ENCODE data around the gene IPO7. TPM values are rescaled to one million over a fixed set of nuclear protein-coding genes. Genes with fewer than 3 reads are reported as not detected.
"Not testable (repeated sequence)": the region's sequence is repeated elsewhere in the genome, so short reads cannot be mapped to it uniquely, and the experiment has no call there.

The IPO7 gene
- total RNA-seq, 2 donors from 2014 or later: 80.8 to 103 TPM

- intact Hi-C loops (cut with DNase I): no loop called here
- DNase-seq: no peak
- TF ChIP-seq, protein P1, sequence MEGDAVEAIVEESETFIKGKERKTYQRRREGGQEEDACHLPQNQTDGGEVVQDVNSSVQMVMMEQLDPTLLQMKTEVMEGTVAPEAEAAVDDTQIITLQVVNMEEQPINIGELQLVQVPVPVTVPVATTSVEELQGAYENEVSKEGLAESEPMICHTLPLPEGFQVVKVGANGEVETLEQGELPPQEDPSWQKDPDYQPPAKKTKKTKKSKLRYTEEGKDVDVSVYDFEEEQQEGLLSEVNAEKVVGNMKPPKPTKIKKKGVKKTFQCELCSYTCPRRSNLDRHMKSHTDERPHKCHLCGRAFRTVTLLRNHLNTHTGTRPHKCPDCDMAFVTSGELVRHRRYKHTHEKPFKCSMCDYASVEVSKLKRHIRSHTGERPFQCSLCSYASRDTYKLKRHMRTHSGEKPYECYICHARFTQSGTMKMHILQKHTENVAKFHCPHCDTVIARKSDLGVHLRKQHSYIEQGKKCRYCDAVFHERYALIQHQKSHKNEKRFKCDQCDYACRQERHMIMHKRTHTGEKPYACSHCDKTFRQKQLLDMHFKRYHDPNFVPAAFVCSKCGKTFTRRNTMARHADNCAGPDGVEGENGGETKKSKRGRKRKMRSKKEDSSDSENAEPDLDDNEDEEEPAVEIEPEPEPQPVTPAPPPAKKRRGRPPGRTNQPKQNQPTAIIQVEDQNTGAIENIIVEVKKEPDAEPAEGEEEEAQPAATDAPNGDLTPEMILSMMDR (IDR thresholded peaks at IDR 0.05): no peak
- H3K36me3 ChIP-seq: no peaks in the 10 kb centered on the region
- H3K9ac ChIP-seq (ENCODE audit: low read depth in 2 of 2, low read length in 2 of 2): no peak overlapping the region
- no peaks in the 10 kb centered on the region for H3K4me1 ChIP-seq
- H3K27me3 ChIP-seq: no peaks in the 10 kb centered on the region
- no peak overlapping the region for H3K27ac ChIP-seq
- H3K4me3 ChIP-seq: no peak overlapping the region
- no peaks in the 10 kb centered on the region for H3K9me3 ChIP-seq
Measured at GRCh38 chr11:9399466-9399865, 15.0 kb downstream of the IPO7 start.

GRCh38 chr11:9401884-9402283 is 17.4 kb downstream of the IPO7 start:
- H3K36me3 ChIP-seq; H3K27ac ChIP-seq; H3K9me3 ChIP-seq; intact Hi-C loops (cut with DNase I); H3K4me1 ChIP-seq; H3K4me3 ChIP-seq; H3K9ac ChIP-seq (ENCODE audit: low read depth in 2 of 2, low read length in 2 of 2); DNase-seq; H3K27me3 ChIP-seq: not testable (repeated sequence)

DNA sequence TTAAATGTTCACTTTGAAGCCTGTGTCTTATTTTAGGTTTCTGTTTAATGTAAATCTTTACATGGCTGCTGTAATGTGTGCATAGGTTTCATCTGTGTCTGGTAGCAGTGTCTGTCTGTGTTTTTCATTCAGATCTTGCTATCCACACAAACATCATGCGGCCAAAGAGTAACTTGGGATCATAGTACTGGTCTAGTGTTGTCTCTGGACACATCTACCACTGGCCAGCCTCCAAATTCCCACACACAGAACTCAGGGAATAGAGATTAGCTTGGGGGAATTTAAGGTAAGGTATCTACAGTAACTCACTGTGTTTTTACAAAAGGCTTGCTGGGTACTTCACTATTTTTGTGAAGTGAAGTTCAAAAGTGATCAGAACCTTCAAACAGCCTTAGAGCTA is 44.3 kb downstream of the IPO7 start:
- Histone ChIP-seq H3K36me3 (peaks cover 17% of the 10 kb centered on the region), H3K4me1 (no peaks in the 10 kb centered on the region), H3K27ac (no peak overlapping the region), H3K9me3 (no peaks in the 10 kb centered on the region), H3K9ac (ENCODE audit: low read depth in 2 of 2, low read length in 2 of 2) (no peak overlapping the region), H3K4me3 (no peak overlapping the region), H3K27me3 (no peaks in the 10 kb centered on the region)
- TF ChIP-seq, protein P1 (IDR thresholded peaks at IDR 0.05): no peak
- intact Hi-C loops (cut with DNase I): no loop called here
- DNase-seq: no peak

DNA sequence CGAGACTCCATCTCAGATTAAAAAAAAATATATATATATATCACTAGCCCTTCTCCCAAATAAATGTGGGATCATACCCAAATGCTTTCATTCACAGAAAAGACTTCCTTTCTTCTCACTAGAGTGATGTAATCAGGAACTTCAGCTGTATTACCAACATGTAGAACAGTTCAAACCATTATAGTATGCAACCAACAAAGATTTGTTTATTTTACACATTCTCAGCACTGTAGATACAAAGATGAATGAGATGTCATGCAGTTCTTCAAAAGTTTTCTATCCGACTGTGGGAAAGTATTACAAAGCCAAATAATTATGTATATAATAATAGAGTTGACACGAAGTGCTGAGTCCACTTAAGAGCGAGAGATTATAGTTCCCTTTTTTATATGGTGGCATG is 54.2 kb downstream of the IPO7 start:
- DNase-seq: no peak
- TF ChIP-seq, protein P1 (IDR thresholded peaks at IDR 0.05): no peak
- intact Hi-C loops (cut with DNase I): loop anchor here (10.0 kb wide), 1 partner anchor 56 kb away; no protein-coding TSS in a partner anchor
- peaks cover 8% of the 10 kb centered on the region for H3K36me3 ChIP-seq
- H3K27me3 ChIP-seq: no peaks in the 10 kb centered on the region
- H3K4me1 ChIP-seq: no peaks in the 10 kb centered on the region
- H3K27ac ChIP-seq: no peak overlapping the region
- H3K4me3 ChIP-seq: no peak overlapping the region
- no peaks in the 10 kb centered on the region for H3K9me3 ChIP-seq
- H3K9ac ChIP-seq (ENCODE audit: low read depth in 2 of 2, low read length in 2 of 2): no peak overlapping the region

DNA sequence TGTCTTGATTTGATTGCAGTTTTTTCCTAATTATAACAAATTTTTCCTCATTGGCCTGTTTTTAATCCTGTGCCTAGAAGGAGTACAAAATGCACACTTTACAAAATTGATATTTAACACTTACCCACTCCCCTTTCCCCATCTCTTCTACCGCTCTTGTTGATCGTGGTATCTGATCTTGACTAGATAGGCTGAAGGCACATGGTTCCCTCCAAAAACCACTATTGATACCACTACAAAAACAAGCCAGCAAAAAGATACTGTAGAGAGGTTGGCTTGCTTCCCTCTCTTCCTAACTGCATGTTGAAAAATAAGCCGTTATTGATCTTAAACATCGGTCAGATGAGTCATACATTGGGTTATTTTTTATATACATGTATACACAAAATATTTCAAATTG is 61.8 kb downstream of the IPO7 start:
- Histone ChIP-seq H3K27ac (no peak overlapping the region), H3K9me3 (no peaks in the 10 kb centered on the region), H3K9ac (ENCODE audit: low read depth in 2 of 2, low read length in 2 of 2) (no peak overlapping the region), H3K27me3 (no peaks in the 10 kb centered on the region), H3K4me3 (no peak overlapping the region), H3K4me1 (no peaks in the 10 kb centered on the region), H3K36me3 (peaks cover 8% of the 10 kb centered on the region)
- DNase-seq: no peak
- intact Hi-C loops (cut with DNase I): no loop called here
- TF ChIP-seq, protein P1 (IDR thresholded peaks at IDR 0.05): no peak

DNA sequence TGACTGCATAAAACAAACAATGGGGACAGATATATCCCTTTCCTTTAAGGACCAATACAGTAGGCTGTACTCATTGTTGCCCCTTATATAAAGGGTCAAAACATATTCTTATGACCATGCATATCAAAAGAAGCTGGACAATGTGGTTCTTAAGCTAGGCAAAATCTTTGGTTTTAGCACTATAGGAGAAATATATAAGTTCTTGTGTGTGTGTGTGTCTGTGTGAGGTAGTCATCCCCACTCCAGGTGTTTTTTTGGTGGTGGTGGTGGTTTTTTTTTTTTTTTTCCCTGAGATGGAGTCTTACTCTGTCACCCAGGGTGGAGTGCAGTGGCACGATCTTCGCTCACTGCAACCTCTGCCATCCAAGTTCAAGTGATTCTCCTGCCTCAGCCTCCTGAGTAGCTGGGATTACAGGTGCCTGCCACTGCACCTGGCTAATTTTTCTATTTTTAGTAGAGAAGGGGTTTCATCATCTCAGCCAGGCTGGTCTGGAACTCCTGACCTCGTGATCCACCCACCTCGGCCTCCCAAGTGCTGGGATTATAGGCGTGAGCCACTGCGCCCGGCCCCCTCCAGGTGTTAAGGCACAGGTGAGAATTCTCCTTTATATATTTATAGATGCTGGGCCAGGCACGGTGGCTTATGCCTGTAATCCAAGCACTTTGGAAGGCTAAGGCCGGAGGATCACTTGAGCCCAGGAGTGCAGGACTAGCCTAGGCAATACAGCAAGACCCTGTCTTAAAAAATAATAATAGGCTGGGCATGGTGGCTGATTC is 64.3 kb downstream of the IPO7 start:
- TF ChIP-seq, protein P1 (IDR thresholded peaks at IDR 0.05): no peak
- Histone ChIP-seq H3K27ac (no peak overlapping the region), H3K9me3 (no peaks in the 10 kb centered on the region), H3K27me3 (no peaks in the 10 kb centered on the region), H3K4me3 (no peak overlapping the region), H3K4me1 (no peaks in the 10 kb centered on the region), H3K36me3 (no peaks in the 10 kb centered on the region), H3K9ac (ENCODE audit: low read depth in 2 of 2, low read length in 2 of 2) (no peak overlapping the region)
- no peak for DNase-seq
- intact Hi-C loops (cut with DNase I): no loop called here

GRCh38 chr11:9452023-9452422 is 67.6 kb downstream of the IPO7 start:
- H3K9me3 ChIP-seq; H3K27me3 ChIP-seq; intact Hi-C loops (cut with DNase I); H3K9ac ChIP-seq (ENCODE audit: low read depth in 2 of 2, low read length in 2 of 2); H3K27ac ChIP-seq; H3K36me3 ChIP-seq; H3K4me3 ChIP-seq; DNase-seq; H3K4me1 ChIP-seq: not testable (repeated sequence)

Data from colonic mucosa (tissue), 4 donors.